ENCODE measurements around the gene CLEC2D.

- TF ChIP-seq POLR2A (IDR thresholded peaks at IDR 0.05; ENCODE audit: low read length) (no peak), GATA1 (IDR thresholded peaks at IDR 0.05; ENCODE audit: low read depth, low read length) (no peak)
Observed at GRCh38 chr12:9729082-9729481, 59.6 kb downstream of the CLEC2D start.

Measured in erythroblast (primary cell).